Activated naive CD4-positive, alpha-beta T cell treated with anti-CD3 and anti-CD28 coated beads, Interleukin-2, amount 50 U/mL, for 72 hours (primary cell): Measurements from ENCODE around the gene TGFBRAP1. TPM values are rescaled to one million over a fixed set of nuclear protein-coding genes. Genes with fewer than 3 reads are reported as not detected.
A peak's percentile ranks its signal among the peaks of the same experiment; 100 is the strongest.

Experiments
- ATAC-seq, 2 donors: fragments of 150-1000 bp; cut with Tn5 transposase; 2 replicates each; pipeline ENCODE4 v1.10.0; 2021; ENCODE audit warnings: mild to moderate bottlenecking in 2 of 2, moderate library complexity in 2 of 2
- DNase-seq, 2 donors: peaks; one replicate each; pipeline ENCODE4 v3.0.0; 2021 to 2022; ENCODE audit warnings: low spot score in 2 of 2
- H3K27ac Mint-ChIP-seq, 2 donors: one replicate each; pipeline ENCODE4 v1.8.0; 2022; ENCODE audit warnings: mild to moderate bottlenecking in 2 of 2, mixed read lengths in 2 of 2
- H3K36me3 Mint-ChIP-seq, 2 donors: one replicate each; pipeline ENCODE4 v1.8.0; 2022; ENCODE audit warnings: mixed read lengths in 2 of 2
- H3K9me3 Mint-ChIP-seq, 2 donors: one replicate each; pipeline ENCODE4 v1.8.0; 2022; ENCODE audit warnings: mixed read lengths in 2 of 2
- total RNA-seq, 2 donors: library from RNA; stranded (reverse); gene quantifications; one replicate each; pipeline ENCODE4 v1.2.3, GENCODE V29; 2022

TGFBRAP1 gene, protein sequence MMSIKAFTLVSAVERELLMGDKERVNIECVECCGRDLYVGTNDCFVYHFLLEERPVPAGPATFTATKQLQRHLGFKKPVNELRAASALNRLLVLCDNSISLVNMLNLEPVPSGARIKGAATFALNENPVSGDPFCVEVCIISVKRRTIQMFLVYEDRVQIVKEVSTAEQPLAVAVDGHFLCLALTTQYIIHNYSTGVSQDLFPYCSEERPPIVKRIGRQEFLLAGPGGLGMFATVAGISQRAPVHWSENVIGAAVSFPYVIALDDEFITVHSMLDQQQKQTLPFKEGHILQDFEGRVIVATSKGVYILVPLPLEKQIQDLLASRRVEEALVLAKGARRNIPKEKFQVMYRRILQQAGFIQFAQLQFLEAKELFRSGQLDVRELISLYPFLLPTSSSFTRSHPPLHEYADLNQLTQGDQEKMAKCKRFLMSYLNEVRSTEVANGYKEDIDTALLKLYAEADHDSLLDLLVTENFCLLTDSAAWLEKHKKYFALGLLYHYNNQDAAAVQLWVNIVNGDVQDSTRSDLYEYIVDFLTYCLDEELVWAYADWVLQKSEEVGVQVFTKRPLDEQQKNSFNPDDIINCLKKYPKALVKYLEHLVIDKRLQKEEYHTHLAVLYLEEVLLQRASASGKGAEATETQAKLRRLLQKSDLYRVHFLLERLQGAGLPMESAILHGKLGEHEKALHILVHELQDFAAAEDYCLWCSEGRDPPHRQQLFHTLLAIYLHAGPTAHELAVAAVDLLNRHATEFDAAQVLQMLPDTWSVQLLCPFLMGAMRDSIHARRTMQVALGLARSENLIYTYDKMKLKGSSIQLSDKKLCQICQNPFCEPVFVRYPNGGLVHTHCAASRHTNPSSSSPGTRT
- total RNA-seq, result 10 to 100 TPM; 15.9 to 22.6 TPM

DNA sequence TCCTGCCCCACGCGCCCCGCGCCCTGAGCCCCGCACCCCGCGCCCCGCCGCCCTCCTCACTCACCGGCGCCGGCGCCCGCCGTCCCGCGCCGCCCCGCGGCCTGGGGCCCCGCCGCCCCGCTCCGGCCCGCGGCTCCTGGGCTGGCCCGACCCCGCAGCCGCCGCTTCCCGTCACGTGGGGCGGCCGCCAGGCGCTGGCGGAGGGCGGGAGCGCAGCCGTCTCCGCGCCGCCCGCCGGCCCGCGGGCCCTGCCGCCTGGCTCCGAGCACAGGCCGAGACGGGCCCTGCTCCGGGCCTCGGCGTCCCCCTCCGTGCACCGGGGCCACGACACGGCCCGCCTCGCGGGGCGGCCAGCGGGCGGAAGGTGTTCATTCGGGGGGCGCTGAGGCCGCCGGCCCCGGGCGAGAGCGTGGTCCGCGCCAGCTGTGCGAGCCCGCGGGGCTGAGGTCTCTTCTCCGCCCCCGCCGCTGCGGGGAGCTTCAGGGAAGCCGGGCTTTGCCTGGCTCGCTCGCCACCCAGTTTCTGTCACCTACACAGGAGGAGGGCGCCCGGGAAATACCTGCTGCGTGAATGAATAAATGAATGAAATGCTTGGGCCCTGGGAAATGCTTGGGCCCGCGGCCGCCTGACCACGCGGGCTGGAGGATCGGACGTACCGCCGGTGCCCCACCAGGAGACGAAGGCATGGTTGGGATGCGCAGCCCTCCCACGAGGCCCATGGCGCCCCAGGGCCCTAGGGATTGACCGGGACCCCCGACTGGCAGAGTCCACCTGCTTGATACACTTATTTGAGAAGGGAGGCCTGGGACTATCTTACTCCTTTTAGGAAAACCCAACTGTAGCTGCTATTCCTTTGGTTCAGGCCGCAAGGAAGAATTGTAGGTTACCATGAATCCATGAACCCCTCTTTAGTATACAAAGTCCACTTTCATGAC lies at the start of gene TGFBRAP1:
Gene TGFBRAP1, minus strand, starts transcription at position 175 of the 935 bp plus-strand sequence. CDS start 21,434 bp downstream, outside the sequence.
- Mint-ChIP-seq H3K27ac (peak within 1 kb of the TSS; percentile 95), H3K9me3 (no peaks in the 10 kb centered on the region), H3K36me3 (peaks cover 13 to 19% of the 10 kb centered on the region in 2 donors)
- ATAC-seq (peak; percentile 87 to 90), DNase-seq (peak; percentile 66 to 73)

DNA sequence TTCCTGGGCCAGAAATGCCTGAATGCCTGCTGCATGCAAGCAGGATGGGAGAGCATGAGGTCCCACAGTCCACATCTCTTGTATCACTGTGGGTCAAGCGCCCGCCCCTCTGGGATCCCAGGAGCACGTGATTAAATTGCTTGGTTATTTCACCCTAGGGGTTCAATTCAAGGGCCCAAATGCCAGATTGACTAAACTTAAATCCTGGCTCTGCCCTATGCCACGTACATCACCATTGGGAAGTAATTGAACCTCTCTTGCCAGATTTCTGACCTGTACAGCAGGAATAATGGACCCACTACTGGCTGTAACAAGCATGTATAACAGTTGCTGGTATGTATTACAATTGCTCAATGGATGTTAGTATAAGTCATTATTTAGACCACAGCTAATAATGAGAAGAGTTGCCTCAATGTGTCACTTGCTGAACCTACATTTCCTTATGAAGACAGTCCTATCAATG lies 49.4 kb upstream of the TGFBRAP1 start:
- Mint-ChIP-seq H3K27ac (no peak overlapping the region), H3K9me3 (no peaks in the 10 kb centered on the region), H3K36me3 (no peaks in the 10 kb centered on the region)
- no peak for DNase-seq
- ATAC-seq, result no peak

DNA sequence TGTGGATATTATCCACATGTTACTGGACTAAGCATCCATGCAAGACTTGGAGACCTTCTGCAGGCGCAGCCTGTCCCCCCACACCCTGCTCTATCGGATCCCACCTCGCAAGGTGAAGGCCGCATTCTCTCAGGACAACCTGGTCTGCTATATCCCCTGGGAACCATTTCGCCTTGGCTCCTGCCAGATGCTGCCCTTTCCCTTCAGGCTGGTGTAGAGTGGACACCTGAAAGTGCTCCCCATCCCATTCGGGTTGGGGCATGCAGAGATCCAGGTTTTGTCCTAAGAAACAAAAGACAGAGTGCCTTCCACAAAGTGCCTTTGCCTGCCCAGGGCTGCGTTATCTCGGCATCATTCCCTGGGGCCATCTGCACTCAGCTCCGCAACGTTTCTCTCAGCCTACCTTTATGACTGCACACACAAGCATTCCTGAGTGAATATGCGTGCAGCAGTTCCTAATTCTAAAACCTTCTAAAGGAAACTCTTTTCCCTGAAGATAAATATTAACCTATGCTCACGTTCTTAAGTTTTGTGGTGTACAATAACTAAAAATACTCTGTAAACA lies 48.8 kb upstream of the TGFBRAP1 start:
- H3K9me3 Mint-ChIP-seq, result no peaks in the 10 kb centered on the region
- H3K36me3 Mint-ChIP-seq, result no peaks in the 10 kb centered on the region
- DNase-seq, result no peak
- H3K27ac Mint-ChIP-seq, result no peak overlapping the region
- ATAC-seq, result no peak

DNA sequence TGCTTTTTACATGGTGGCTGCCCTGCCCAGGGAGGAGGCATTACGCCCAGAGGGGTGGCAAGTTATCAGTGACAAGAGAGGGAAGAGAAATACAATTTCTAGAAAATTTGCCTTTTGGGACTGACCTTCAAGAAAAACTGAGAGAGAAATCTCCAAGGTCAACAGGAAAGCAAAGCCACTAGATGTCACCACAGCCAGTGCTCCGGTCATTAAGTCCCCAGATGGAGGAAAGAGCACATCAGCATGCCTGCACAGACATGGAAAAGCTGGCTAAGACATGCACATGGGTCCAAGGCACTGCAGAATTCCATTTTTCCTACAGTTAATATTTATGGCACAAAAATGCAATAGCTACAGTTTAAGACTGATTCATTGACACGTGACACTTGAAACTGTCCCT lies 48.3 kb upstream of the TGFBRAP1 start:
- Mint-ChIP-seq H3K27ac (no peak overlapping the region), H3K36me3 (no peaks in the 10 kb centered on the region), H3K9me3 (no peaks in the 10 kb centered on the region)
- DNase-seq (no peak), ATAC-seq (no peak)

DNA sequence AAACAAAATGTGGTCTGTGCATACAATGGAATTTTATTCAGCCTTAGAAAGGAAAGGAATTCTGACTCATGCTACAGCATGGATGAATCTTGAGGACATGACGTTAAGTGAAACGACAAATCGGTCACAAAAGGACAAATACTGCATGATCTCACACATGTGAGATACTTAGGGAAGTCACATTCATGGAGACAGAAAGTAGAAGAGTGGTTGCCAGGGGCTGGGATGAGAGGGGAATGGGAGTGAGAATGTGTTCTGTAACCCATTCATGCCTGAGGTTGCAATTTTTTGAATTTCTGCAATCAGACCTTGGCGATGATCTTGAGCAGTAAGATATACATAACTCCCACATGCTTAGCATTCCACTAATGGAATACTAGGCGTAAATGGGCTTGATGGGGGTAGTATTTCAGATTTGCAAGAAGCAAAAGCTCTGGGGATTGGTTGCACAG lies 47.3 kb upstream of the TGFBRAP1 start:
- DNase-seq (no peak), ATAC-seq (no peak)
- Mint-ChIP-seq H3K27ac (no peak overlapping the region), H3K36me3 (no peaks in the 10 kb centered on the region), H3K9me3 (no peaks in the 10 kb centered on the region)

GRCh38 chr2:105376010-105376409 lies 46.5 kb upstream of the TGFBRAP1 start:
- H3K9me3 Mint-ChIP-seq, result no peaks in the 10 kb centered on the region
- H3K36me3 Mint-ChIP-seq, result no peaks in the 10 kb centered on the region
- no peak for ATAC-seq
- H3K27ac Mint-ChIP-seq, result no peak overlapping the region
- DNase-seq, result no peak

GRCh38 chr2:105375001-105375561 lies 45.5 kb upstream of the TGFBRAP1 start:
- no peaks in the 10 kb centered on the region for H3K36me3 Mint-ChIP-seq
- ATAC-seq (no peak), DNase-seq (no peak)
- H3K9me3 Mint-ChIP-seq, result no peaks in the 10 kb centered on the region
- no peak overlapping the region for H3K27ac Mint-ChIP-seq

GRCh38 chr2:105373895-105374401 lies 44.4 kb upstream of the TGFBRAP1 start:
- DNase-seq, result no peak
- Mint-ChIP-seq H3K27ac (peak overlapping the region; percentile 71 to 88), H3K9me3 (no peaks in the 10 kb centered on the region), H3K36me3 (no peaks in the 10 kb centered on the region)
- peak in 1 of 2 donors; percentile 45 for ATAC-seq

DNA sequence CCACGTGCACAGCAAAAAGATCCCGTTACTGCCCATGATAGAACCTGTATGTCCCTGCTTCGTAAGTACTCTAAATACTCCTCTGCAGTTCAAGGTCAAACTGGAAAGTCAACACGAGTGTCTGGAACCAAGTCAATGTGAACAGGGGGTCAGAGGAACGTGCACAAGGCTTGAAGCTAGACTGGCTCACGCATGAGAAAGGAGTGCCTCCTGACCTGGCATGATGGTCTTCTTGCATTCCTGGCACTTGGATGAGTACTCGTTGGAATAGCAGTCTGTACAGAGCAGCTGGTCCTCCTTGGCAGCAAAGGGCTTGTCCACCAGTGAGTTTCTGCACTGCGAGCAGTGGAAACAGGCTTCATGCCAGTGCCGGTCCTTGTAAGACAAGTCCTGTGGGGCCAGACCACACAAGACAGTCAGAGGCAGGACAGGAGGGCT lies 43.8 kb upstream of the TGFBRAP1 start:
- Mint-ChIP-seq H3K27ac (no peak overlapping the region), H3K36me3 (no peaks in the 10 kb centered on the region), H3K9me3 (no peaks in the 10 kb centered on the region)
- DNase-seq (no peak), ATAC-seq (no peak)

DNA sequence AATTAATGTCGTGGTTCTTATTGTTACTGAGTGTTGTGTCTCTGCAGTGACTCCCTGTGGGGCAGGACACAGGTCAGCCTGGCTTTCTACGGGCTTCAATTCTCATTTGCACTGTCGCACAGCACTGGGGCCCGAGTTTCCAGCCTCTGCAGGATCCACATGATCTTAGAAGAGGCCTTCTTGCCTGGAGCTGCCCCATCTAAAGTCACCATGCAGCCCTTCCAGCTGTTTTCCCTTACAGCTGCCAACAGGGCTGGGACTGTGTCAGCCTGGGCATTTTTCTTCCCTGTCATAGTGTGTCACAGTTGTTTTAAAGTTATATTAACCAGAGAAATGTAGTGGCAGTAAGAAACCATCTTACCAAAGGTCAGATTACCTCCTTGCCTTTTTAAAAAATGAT lies 42.3 kb upstream of the TGFBRAP1 start:
- Mint-ChIP-seq H3K9me3 (no peaks in the 10 kb centered on the region), H3K36me3 (no peaks in the 10 kb centered on the region), H3K27ac (no peak overlapping the region)
- no peak for DNase-seq
- ATAC-seq, result no peak

DNA sequence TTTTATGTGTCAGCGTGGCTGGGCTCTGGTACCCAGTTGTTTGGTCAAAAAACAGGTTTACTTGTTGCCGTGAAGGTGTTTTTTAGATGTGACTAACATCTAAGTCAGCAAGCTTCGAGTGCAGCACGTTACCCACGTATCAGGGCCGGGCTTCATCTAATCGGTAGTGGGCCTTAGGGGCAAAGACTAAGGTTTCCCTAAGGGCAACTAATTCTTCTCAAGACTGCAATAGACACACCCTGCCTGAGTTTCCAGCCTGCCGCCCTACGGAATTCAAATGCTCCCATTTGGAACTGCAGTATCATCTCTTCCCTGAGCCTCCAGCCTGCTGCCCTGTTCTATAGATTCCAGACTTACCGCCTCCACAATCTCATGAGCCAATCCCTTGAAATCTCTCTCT lies 41.6 kb upstream of the TGFBRAP1 start:
- Mint-ChIP-seq H3K36me3 (no peaks in the 10 kb centered on the region), H3K9me3 (no peaks in the 10 kb centered on the region), H3K27ac (no peak overlapping the region)
- ATAC-seq (no peak), DNase-seq (no peak)

GRCh38 chr2:105369777-105370690 lies 40.5 kb upstream of the TGFBRAP1 start:
- DNase-seq (peak; percentile 73 to 83), ATAC-seq (peak; percentile 98 to 99)
- Mint-ChIP-seq H3K9me3 (no peaks in the 10 kb centered on the region), H3K36me3 (no peaks in the 10 kb centered on the region), H3K27ac (peak overlapping the region in 1 of 2 donors; percentile 0)

DNA sequence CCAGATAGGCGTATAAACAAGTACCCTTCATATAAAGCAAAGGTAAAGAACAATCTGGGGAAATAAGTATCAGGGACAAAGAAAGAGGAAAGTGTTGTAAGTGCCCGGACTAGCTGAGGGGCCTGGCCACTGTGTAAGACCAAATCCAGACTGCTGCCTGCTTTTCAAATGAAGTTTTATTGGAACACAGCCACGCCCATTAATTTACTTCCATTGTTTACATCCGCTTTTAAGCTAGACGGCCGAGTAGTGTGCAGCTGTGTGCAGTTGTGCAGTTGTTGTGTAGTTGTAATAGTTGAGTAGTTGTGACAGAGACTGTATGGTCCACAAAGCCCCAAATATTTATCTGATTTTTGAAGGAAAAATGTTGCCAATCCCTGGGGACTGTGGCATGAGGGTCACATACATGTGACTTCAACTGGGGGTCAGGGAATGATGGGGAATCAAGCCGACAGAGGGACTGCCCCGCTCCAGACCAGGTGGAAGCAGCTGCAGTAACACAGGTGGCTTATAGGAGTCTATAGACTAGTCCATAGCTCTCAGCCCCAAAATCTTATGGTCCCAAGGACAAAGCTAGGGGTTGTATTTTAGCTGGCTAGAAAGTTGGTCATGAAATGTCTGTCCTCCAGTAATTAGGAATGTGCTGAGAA lies 39.3 kb upstream of the TGFBRAP1 start:
- ATAC-seq (no peak), DNase-seq (no peak)
- Mint-ChIP-seq H3K36me3 (no peaks in the 10 kb centered on the region), H3K27ac (no peak overlapping the region), H3K9me3 (no peaks in the 10 kb centered on the region)

DNA sequence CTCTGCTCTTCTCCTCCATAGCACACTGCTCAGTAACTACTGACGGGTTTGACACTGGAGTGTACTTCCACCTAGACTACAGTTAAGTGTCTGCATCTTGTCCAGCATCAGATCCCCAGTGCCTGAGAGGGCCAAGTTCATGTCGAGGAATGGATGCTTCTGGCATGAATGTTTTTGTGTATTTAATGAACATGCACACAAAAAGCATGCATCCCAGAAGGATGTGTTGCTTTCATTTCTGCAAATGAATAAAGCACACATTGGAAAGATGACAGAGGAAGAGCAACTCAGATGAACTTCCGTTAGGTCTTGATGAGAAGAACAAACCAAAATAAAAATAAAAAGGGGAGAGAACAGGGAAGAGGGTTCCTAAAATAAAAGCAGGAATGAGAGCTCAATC lies 35.7 kb upstream of the TGFBRAP1 start:
- no peaks in the 10 kb centered on the region for H3K9me3 Mint-ChIP-seq
- DNase-seq (no peak), ATAC-seq (no peak)
- peaks cover 0 to 9% of the 10 kb centered on the region in 2 donors for H3K36me3 Mint-ChIP-seq
- peak overlapping the region; percentile 48 to 55 for H3K27ac Mint-ChIP-seq
